HG02759 (cell line): ENCODE results near the gene LENG8.
A peak's percentile ranks its signal among the peaks of the same experiment; 100 is the strongest.

Source experiments
- ATAC-seq: cut with Tn5 transposase; IDR thresholded peaks from one replicate; pipeline ENCODE4 v1.9.1; 2021; ENCODE audit warnings: mild to moderate bottlenecking, moderate library complexity; ENCODE audit not compliant: unreplicated experiment

LENG8 gene

GRCh38 chr19:54448774-54449700 is at the start of gene LENG8:
LENG8 (plus strand) TSS chr19:54449199; CDS start chr19:54451345, 2,146 bp downstream.
- peak; percentile 90 for ATAC-seq

- no peak for ATAC-seq
Observed at GRCh38 chr19:54400913-54401312, 48.1 kb upstream of the LENG8 start.

GRCh38 chr19:54403054-54403453 is 45.9 kb upstream of the LENG8 start:
- ATAC-seq: no peak

GRCh38 chr19:54405628-54406027 is 43.4 kb upstream of the LENG8 start:
- ATAC-seq: no peak

- no peak for ATAC-seq
Observed at GRCh38 chr19:54407780-54408179, 41.2 kb upstream of the LENG8 start.

- no peak for ATAC-seq
Observed at GRCh38 chr19:54408456-54409026, 40.5 kb upstream of the LENG8 start.

GRCh38 chr19:54411033-54411432 is 38.0 kb upstream of the LENG8 start:
- ATAC-seq: no peak

GRCh38 chr19:54412877-54413276 is 36.1 kb upstream of the LENG8 start:
- ATAC-seq: no peak

GRCh38 chr19:54414156-54414555 is 34.8 kb upstream of the LENG8 start:
- no peak for ATAC-seq

GRCh38 chr19:54415208-54415900 is 33.6 kb upstream of the LENG8 start, which contains the start of gene TTYH1:
TTYH1 (plus strand) TSS chr19:54415464; CDS start chr19:54415553, 89 bp downstream.
- ATAC-seq: no peak

- no peak for ATAC-seq
Observed at GRCh38 chr19:54415901-54416673, 32.9 kb upstream of the LENG8 start.

GRCh38 chr19:54416695-54417491 is 32.1 kb upstream of the LENG8 start:
- no peak for ATAC-seq

GRCh38 chr19:54418030-54418929 is 30.7 kb upstream of the LENG8 start:
- no peak for ATAC-seq

GRCh38 chr19:54418930-54419800 is 29.8 kb upstream of the LENG8 start:
- ATAC-seq: no peak

- ATAC-seq: no peak
Observed at GRCh38 chr19:54420068-54420382, 29.0 kb upstream of the LENG8 start.

GRCh38 chr19:54420383-54421168 is 28.4 kb upstream of the LENG8 start:
- no peak for ATAC-seq

- ATAC-seq: no peak
Observed at GRCh38 chr19:54421169-54421516, 27.9 kb upstream of the LENG8 start.

- ATAC-seq: no peak
Observed at GRCh38 chr19:54421521-54421920, 27.5 kb upstream of the LENG8 start.
